GM21423 (cell line): ENCODE data around the gene ABR.

Experiments
- ATAC-seq: cut with Tn5 transposase; IDR thresholded peaks from one replicate; pipeline ENCODE4 v1.9.1; 2021; ENCODE audit warnings: mild to moderate bottlenecking, moderate library complexity; ENCODE audit not compliant: unreplicated experiment

The ABR gene

GRCh38 chr17:1179818-1180742, at the start of gene ABR:
ABR (minus strand) TSS chr17:1179981; CDS start chr17:1179727, 254 bp downstream.
- no peak for ATAC-seq

GRCh38 chr17:1229349-1229899, 49.6 kb upstream of the ABR start:
- ATAC-seq: peak; percentile 47

GRCh38 chr17:1228781-1229348, 49.1 kb upstream of the ABR start:
- peak; percentile 15 for ATAC-seq

DNA sequence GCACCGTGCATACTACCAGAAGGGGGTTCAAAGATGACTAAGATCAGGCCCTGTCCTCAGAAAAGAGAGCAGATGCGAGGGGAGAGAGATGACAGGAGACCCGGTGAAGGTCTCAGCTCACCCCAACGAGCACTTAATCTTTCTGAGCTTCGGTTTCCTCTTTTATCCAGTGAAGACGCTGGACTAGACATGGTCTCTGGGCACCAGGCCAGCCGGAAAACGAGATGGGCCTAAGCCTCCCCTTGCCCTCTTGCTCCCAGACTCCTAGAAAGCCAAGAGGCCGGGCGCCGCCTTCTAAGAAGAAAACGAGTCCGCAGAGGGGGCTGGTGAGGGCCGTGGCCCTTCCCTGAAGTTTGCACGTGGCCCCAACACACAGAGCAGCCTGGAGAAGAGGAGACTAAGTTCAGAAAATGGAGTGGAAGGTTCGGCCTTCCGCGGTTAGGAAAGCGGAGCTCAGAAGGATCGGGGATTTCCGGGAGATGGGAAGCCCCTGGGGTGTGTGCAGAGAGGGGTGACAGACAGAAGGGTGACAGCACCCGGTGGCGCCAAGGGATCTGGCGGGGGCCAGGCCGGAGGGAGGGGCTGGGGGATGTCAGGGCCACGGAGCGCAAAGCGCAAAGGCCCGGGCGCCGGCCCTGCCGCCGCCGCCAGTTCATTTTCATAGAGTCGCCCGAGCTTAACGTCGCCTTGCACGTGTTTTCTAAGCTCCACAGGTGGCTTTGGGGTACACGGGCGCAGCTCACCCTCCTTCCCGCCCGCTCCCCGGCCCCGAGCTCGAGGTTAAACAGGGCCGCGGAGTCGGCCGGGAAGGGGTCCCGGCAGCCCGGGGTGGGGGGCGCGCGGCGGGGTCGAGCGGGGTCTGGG, 48.4 kb upstream of the ABR start:
- ATAC-seq: peak; percentile 48

DNA sequence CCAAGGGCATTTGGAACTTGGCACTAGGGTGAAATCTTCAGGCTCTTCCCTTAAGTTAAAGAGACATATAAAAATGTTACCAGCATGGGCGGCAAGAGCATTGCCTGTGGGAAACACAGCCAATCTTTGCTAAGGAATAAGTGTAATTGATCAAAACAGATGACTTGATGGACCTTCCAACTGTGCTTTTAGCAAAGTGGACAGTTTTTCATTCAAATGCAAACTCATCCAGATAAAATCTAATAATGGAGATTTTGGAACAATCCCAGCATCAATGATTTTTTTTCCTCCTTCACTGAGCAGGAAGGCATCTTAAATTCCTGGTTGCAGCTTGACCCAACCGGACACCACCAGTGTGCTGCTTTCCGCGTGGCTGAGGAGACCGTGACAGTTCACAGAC, 47.6 kb upstream of the ABR start:
- ATAC-seq: no peak

DNA sequence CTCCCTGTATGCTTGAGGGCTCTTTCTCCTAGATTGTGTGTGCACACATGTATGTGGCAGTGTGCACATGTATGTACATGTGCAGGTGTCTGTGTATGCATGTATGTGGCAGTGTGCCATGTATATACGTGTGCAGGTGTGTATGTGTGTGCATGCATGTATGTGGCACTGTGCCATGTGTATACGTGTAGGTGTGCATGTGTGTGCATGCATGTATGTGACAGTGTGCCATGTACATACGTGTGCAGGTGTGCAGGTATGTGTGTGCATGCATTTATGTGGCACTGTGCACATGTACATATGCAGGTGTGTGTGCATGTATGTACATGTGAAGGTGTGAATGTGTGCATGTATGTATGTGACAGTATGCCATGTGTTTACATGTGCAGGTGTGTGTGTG, 46.5 kb upstream of the ABR start:
- no peak for ATAC-seq

GRCh38 chr17:1224330-1224729, 44.5 kb upstream of the ABR start:
- no peak for ATAC-seq

- no peak for ATAC-seq
These were observed 43.9 kb upstream of the ABR start for GRCh38 chr17:1223662-1224061.

DNA sequence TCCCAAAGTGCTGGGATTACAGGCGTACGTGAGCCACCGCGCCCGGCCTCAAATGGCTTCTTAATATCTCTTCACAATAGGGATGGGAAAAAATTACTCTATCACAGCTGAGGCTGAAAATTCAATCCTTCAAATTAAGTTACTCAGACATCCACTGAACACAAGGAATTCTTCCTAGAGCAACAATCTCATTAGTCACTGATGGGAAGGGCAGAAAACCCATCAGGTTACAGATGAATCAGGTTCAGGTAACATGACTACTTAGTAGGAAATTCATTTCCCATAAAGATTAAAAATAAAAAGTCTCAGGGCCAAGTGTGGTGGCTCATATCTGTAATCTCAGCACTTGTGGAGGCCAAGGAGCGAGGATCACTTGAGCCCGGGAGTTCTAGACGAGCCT, 42.5 kb upstream of the ABR start:
- no peak for ATAC-seq

GRCh38 chr17:1221209-1221608, 41.4 kb upstream of the ABR start:
- ATAC-seq: no peak

GRCh38 chr17:1220346-1220745, 40.6 kb upstream of the ABR start:
- no peak for ATAC-seq

DNA sequence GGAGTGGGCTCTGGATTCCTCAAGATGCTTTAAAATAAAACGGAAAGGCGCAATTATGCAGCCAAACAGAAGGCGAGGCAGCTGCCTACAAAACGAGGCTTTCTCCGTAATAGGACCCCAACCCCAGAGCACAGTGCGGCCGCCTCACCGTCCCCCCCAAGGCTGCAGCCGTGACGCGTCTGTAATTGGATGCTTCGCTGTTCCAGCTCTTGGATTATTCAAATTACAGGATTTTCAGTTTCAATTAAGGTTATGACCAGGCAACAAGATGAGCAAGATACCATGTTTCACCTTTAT, 37.3 kb upstream of the ABR start:
- no peak for ATAC-seq

DNA sequence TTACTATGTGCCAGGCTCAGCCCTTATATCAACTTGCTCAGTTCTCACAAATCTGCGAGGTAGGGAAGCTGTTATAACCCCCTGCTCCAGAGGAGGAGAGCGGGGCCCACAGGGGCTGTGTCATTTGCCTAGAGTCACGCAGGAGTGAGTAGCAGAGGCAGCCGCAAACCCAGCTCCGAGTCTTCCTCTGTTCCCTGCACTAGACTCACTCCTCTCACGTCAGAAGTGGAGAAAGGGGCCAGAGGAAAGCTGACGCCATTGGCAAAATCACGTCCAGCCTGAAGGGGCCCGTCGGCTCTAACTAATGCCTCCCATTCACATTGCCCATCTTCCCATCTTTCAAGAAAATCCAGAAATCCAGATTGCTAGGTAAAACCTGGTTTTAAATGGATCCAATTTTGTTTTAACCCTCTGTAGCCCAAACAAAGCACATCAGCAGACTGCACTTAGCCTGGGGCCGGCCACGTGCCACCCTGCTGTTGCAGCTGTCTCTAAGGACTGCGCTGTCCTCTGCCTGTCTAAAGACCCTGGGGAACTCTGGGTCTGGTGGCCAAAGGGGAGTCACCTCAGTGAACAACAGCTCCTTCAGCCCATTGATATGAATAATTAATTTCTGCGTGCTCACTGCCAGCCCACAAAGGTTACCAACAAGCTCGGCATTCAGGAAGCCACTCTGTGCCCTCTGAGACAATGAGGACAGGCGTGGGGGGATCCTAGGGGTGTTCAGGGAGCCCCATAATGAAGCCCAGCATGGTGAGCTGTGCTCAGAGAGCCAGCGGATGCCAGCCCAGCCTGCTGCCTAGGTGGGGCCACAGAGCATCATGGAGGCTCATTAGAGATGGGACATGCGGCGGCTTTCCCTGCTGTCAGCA, 36.7 kb upstream of the ABR start:
- no peak for ATAC-seq

GRCh38 chr17:1212946-1213345, 33.2 kb upstream of the ABR start:
- ATAC-seq: no peak

GRCh38 chr17:1211287-1211686, 31.5 kb upstream of the ABR start:
- no peak for ATAC-seq

GRCh38 chr17:1208966-1209365, 29.2 kb upstream of the ABR start:
- no peak for ATAC-seq

- no peak for ATAC-seq
These were observed 26.4 kb upstream of the ABR start for GRCh38 chr17:1206026-1206777.

DNA sequence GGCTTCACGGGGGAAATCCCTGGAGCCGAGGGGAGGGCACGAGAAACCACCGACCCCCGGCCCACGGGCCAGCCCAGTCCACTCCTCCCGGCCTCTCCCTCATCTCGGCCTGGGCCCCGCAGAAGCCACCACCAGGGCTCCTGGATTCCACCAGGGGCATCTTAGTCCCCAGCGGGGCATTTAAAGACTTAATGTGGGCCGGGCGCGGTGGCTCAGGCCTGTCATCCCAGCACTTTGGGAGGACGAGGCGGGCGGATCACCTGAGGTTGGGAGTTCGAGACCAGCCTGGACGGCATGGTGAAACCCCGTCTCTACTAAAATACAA, 24.1 kb upstream of the ABR start:
- ATAC-seq: no peak

DNA sequence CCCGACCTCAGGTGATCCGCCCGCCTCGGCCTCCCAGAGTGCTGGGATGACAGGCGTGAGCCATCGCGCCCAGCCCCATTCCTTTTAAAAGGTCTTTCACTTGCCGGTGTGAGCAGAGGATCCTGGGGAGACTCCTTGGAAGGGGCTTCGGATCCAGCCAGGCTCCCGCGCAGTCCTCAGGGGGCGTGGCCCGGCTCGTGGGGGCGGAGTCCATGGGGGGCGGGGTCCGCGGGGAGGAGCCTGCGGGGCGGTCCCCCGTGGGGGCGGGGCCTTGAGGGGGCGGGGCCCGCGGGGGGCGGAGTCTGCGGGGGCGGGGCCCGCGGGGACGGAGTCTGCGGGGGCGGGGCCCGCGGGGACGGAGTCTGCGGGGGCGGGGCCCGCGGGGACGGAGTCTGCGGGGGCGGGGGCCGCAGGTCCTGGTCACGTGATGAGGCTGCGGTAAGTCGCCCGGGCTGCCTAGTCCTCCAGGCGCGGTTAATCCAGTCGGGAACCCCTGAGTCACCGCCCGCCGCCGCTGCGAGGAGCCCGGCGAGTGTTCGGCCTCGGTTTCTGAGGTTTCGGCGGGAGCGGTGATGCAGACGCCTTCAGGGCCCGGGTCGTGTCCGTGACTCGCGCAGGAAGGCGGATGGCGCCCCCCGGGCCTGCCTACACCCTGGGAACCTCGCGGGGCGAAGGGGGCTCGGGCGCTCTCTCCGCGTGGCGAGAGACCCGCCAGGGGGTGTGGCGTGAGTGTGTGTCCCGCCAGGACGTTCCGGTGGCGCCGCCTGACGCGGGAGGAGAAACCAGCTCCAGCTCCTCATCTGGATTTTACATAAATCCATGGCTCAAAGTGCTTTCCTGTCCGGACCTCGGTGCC, 23.6 kb upstream of the ABR start:
- no peak for ATAC-seq
